DND-41 (cell line): ENCODE data around the gene ANKS1B.

Experiments
- ATAC-seq: fragments of 200-7000 bp; cut with Tn5 transposase; 3 replicates; pipeline ENCODE4 v1.9.1; 2021; ENCODE audit warnings: low read depth; ENCODE audit not compliant: insufficient read depth
- DNase-seq: peaks from one replicate; pipeline ENCODE4 v3.0.0-alpha.2; 2020
- H2AFZ ChIP-seq: 2 replicates; pipeline ENCODE4 v1.6.0; 2012; ENCODE audit warnings: low read depth, low read length
- H3K27ac ChIP-seq: 2 replicates; pipeline ENCODE4 v1.5.1; 2012; ENCODE audit warnings: low read length, inconsistent platforms
- H3K27me3 ChIP-seq: fragments of 200-600 bp; sonication (generic); 2 replicates; pipeline ENCODE4 v1.6.0; 2012; ENCODE audit warnings: low read length, mild to moderate bottlenecking, inconsistent platforms; ENCODE audit not compliant: insufficient read depth, poor library complexity
- H3K36me3 ChIP-seq: 2 replicates; pipeline ENCODE4 v1.5.1; 2012; ENCODE audit warnings: low read length, inconsistent platforms; ENCODE audit not compliant: insufficient read depth
- H3K4me1 ChIP-seq: 2 replicates; pipeline ENCODE4 v1.5.1; 2012; ENCODE audit warnings: mild to moderate bottlenecking, low read length; ENCODE audit not compliant: insufficient read depth
- H3K4me2 ChIP-seq: 2 replicates; pipeline ENCODE4 v1.6.0; 2012; ENCODE audit warnings: mild to moderate bottlenecking, moderate library complexity, low read length, inconsistent platforms; ENCODE audit not compliant: insufficient read depth
- H3K4me3 ChIP-seq, 2 experiments: fragments of 200-600 bp in 1 of 2; shearing (Covaris generic) in 1 of 2; 2 replicates each; pipeline ENCODE4 v1.5.1; 2012 to 2016; ENCODE audit warnings: inconsistent platforms in 2 of 2, low read length in 2 of 2, mild to moderate bottlenecking in 2 of 2, low read depth in 1 of 2, moderate library complexity in 1 of 2
- H3K79me2 ChIP-seq: 2 replicates; pipeline ENCODE4 v1.6.0; 2012; ENCODE audit warnings: low read length, inconsistent platforms; ENCODE audit not compliant: insufficient read depth
- H3K9ac ChIP-seq: 2 replicates; pipeline ENCODE4 v1.6.0; 2012; ENCODE audit warnings: low read depth, mild to moderate bottlenecking, inconsistent platforms, low read length, moderate library complexity
- H3K9me3 ChIP-seq: 2 replicates; pipeline ENCODE4 v1.5.1; 2012; ENCODE audit warnings: low read length, moderate library complexity, mild to moderate bottlenecking, inconsistent platforms; ENCODE audit not compliant: insufficient read depth, severe bottlenecking
- H4K20me1 ChIP-seq: 2 replicates; pipeline ENCODE4 v1.6.0; 2012; ENCODE audit warnings: low read length; ENCODE audit not compliant: insufficient read depth
- CTCF ChIP-seq: IDR thresholded peaks from 2 replicates; pipeline ENCODE4 v1.5.1; 2012; ENCODE audit warnings: borderline replicate concordance, low read length, moderate library complexity, mild to moderate bottlenecking; ENCODE audit not compliant: poor library complexity, severe bottlenecking; ENCODE audit errors: extremely low read depth
- EZH2 ChIP-seq: IDR thresholded peaks from 3 replicates; pipeline ENCODE4 v1.6.1; 2012; ENCODE audit warnings: borderline replicate concordance, low read depth, mild to moderate bottlenecking, moderate library complexity, low read length, inconsistent platforms; ENCODE audit not compliant: severe bottlenecking

ANKS1B gene

DNA sequence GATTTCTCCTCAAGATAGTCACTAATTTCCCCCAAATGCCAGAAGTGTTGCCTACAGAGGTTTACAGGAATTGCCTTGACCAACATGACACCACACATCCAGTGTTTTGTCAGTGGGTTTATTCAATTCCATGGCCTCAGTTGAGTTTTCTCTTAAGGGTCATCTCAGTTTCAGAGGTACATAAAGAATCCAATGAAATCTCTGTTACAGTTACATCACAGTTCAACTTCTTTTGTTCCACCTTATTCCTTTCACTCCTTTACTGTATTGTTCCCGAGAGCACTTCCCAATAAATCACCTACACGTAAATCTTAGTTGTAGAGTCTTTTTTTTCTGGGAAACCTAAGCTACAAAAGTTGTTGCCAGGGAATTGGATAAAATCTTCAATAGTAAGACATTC, 410.8 kb downstream of the ANKS1B start:
- Histone ChIP-seq H3K4me2 (no peak overlapping the region), H3K79me2 (no peaks in the 10 kb centered on the region), H3K4me3 (no peak overlapping the region), H3K9me3 (no peaks in the 10 kb centered on the region), H4K20me1 (no peaks in the 10 kb centered on the region), H3K36me3 (no peaks in the 10 kb centered on the region), H3K9ac (no peak overlapping the region), H3K27ac (no peak overlapping the region), H3K27me3 (no peaks in the 10 kb centered on the region), H2AFZ (no peak overlapping the region), H3K4me1 (no peaks in the 10 kb centered on the region)
- TF ChIP-seq CTCF (no peak), EZH2 (no peak)
- DNase-seq (no peak), ATAC-seq (no peak)

DNA sequence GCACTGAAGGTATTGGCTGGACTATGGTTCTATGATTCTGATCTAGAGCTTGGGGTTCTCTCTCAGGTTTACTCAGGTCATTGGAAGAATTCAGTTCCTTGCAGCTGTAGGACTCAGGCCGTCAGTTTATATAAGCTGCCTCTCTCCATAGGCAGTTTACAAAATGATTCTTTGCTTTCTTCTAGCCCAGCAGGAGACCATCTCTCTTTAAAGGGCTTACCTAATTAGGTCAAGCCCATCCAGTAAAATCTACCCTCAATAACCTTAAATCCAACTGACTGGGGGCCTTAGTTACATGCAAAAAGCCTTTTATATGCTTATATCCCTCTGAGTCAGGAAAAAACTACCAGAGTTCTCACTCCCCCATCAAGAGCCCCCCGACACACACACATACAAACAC, 417.7 kb downstream of the ANKS1B start:
- no peak overlapping the region for H2AFZ ChIP-seq
- no peaks in the 10 kb centered on the region for H4K20me1 ChIP-seq
- ATAC-seq (no peak), DNase-seq (no peak)
- H3K79me2 ChIP-seq: no peaks in the 10 kb centered on the region
- H3K36me3 ChIP-seq: no peaks in the 10 kb centered on the region
- H3K9ac ChIP-seq: no peak overlapping the region
- no peaks in the 10 kb centered on the region for H3K9me3 ChIP-seq
- no peak overlapping the region for H3K4me2 ChIP-seq
- TF ChIP-seq CTCF (no peak), EZH2 (no peak)
- H3K27me3 ChIP-seq: no peaks in the 10 kb centered on the region
- no peaks in the 10 kb centered on the region for H3K4me1 ChIP-seq
- no peak overlapping the region for H3K4me3 ChIP-seq
- H3K27ac ChIP-seq: no peak overlapping the region

GRCh38 chr12:99558109-99558508, 426.6 kb downstream of the ANKS1B start:
- Histone ChIP-seq H3K79me2 (no peaks in the 10 kb centered on the region), H3K27ac (no peak overlapping the region), H3K4me2 (no peak overlapping the region), H4K20me1 (no peaks in the 10 kb centered on the region), H3K4me1 (no peaks in the 10 kb centered on the region), H3K9me3 (no peaks in the 10 kb centered on the region), H3K27me3 (no peaks in the 10 kb centered on the region), H3K36me3 (no peaks in the 10 kb centered on the region), H3K4me3 (no peak overlapping the region), H2AFZ (no peak overlapping the region), H3K9ac (no peak overlapping the region)
- no peak for TF ChIP-seq EZH2
- no peak for TF ChIP-seq CTCF
- no peak for DNase-seq
- ATAC-seq: no peak

- Histone ChIP-seq H3K36me3 (no peaks in the 10 kb centered on the region), H4K20me1 (no peaks in the 10 kb centered on the region), H3K9me3 (no peaks in the 10 kb centered on the region), H3K27ac (no peak overlapping the region), H3K4me2 (no peak overlapping the region), H3K27me3 (no peaks in the 10 kb centered on the region), H3K79me2 (no peaks in the 10 kb centered on the region), H3K9ac (no peak overlapping the region), H2AFZ (no peak overlapping the region), H3K4me1 (no peaks in the 10 kb centered on the region), H3K4me3 (no peak overlapping the region)
- DNase-seq (no peak), ATAC-seq (no peak)
- no peak for TF ChIP-seq CTCF
- TF ChIP-seq EZH2: no peak
These were observed 431.3 kb downstream of the ANKS1B start for GRCh38 chr12:99553461-99553860.
